ENCODE results near the gene CKAP2L. TPM values are rescaled to one million over a fixed set of nuclear protein-coding genes. Genes with fewer than 3 reads are reported as not detected.

The CKAP2L gene
- total RNA-seq, 2 donors from 2014 or later, result 6.4 to 13.5 TPM

GRCh38 chr2:112728378-112729175 is 35.8 kb downstream of the CKAP2L start:
- no peak overlapping the region for H3K4me3 ChIP-seq
- intact Hi-C loops (cut with DNase I), result no loop called here
- no peaks in the 10 kb centered on the region for H3K36me3 ChIP-seq
- no peak overlapping the region for H3K27ac ChIP-seq
- DNase-seq, result no peak
- H3K9ac ChIP-seq (ENCODE audit: low read depth in 2 of 2, low read length in 2 of 2), result no peak overlapping the region
- H3K4me1 ChIP-seq, result no peaks in the 10 kb centered on the region
- TF ChIP-seq CTCF (IDR thresholded peaks at IDR 0.05), result no peak
- no peaks in the 10 kb centered on the region for H3K9me3 ChIP-seq
- no peaks in the 10 kb centered on the region for H3K27me3 ChIP-seq

GRCh38 chr2:112728029-112728362 is 36.4 kb downstream of the CKAP2L start:
- H3K27ac ChIP-seq, result no peak overlapping the region
- H3K36me3 ChIP-seq, result no peaks in the 10 kb centered on the region
- H3K4me3 ChIP-seq, result no peak overlapping the region
- no peaks in the 10 kb centered on the region for H3K9me3 ChIP-seq
- intact Hi-C loops (cut with DNase I), result no loop called here
- H3K27me3 ChIP-seq, result no peaks in the 10 kb centered on the region
- DNase-seq, result no peak
- H3K9ac ChIP-seq (ENCODE audit: low read depth in 2 of 2, low read length in 2 of 2), result no peak overlapping the region
- TF ChIP-seq CTCF (IDR thresholded peaks at IDR 0.05), result no peak
- H3K4me1 ChIP-seq, result no peaks in the 10 kb centered on the region

- Histone ChIP-seq H3K27me3 (no peaks in the 10 kb centered on the region), H3K4me1 (no peaks in the 10 kb centered on the region), H3K27ac (no peak overlapping the region), H3K9me3 (no peaks in the 10 kb centered on the region), H3K36me3 (no peaks in the 10 kb centered on the region), H3K9ac (ENCODE audit: low read depth in 2 of 2, low read length in 2 of 2) (no peak overlapping the region), H3K4me3 (no peak overlapping the region)
- no peak for TF ChIP-seq CTCF (IDR thresholded peaks at IDR 0.05)
- intact Hi-C loops (cut with DNase I), result loop anchor here (2.0 kb wide), 1 partner anchor 127 kb away; no protein-coding TSS in a partner anchor
- no peak for DNase-seq
Measured at GRCh38 chr2:112727276-112728028, 37.0 kb downstream of the CKAP2L start.

GRCh38 chr2:112726487-112727190 is 37.8 kb downstream of the CKAP2L start:
- peak; percentile 91 for DNase-seq
- Histone ChIP-seq H3K27ac (no peak overlapping the region), H3K27me3 (no peaks in the 10 kb centered on the region), H3K4me1 (no peaks in the 10 kb centered on the region), H3K4me3 (no peak overlapping the region), H3K9ac (ENCODE audit: low read depth in 2 of 2, low read length in 2 of 2) (no peak overlapping the region), H3K9me3 (no peaks in the 10 kb centered on the region), H3K36me3 (no peaks in the 10 kb centered on the region)
- peak; percentile 94 for TF ChIP-seq CTCF (IDR thresholded peaks at IDR 0.05)
- intact Hi-C loops (cut with DNase I), result loop anchor here (2.0 kb wide), 1 partner anchor 126 kb away; no protein-coding TSS in a partner anchor
